Lower leg skin (tissue), 4 donors: ENCODE data around the gene EZR. TPM values are rescaled to one million over a fixed set of nuclear protein-coding genes. Genes with fewer than 3 reads are reported as not detected.

ENCODE experiments used
- DNase-seq, 2 donors: peaks; one replicate each; pipeline ENCODE4 v3.0.0-alpha.2; 2019; ENCODE audit warnings: low spot score in 2 of 2
- H3K4me3 ChIP-seq: fragments of 200-600 bp; sonication (generic); 2 replicates; pipeline ENCODE4 v1.5.1; 2017; ENCODE audit warnings: mild to moderate bottlenecking, low read depth; ENCODE audit not compliant: poor library complexity, severe bottlenecking
- CTCF ChIP-seq, 3 donors: fragments of 450-650 bp; IDR thresholded peaks; one replicate each; pipeline ENCODE4 v1.5.1; 2016; ENCODE audit warnings: antibody characterized with exemption in 3 of 3, mild to moderate bottlenecking in 3 of 3, moderate library complexity in 2 of 3
- POLR2A ChIP-seq, 2 donors: fragments of 450-650 bp; IDR thresholded peaks; one replicate each; pipeline ENCODE4 v1.6.1; 2016 to 2017; ENCODE audit warnings: antibody characterized with exemption in 2 of 2, mild to moderate bottlenecking in 1 of 2, moderate library complexity in 1 of 2
- WGBS, 2 donors: methylation state at CpG; one replicate each; pipeline ENCODE4 v1.1.5; 2018; 5-methylcytosine and 5-hydroxymethylcytosine counted together
- intact Hi-C: fragments of 100-400 bp; cut with DNase I; formaldehyde crosslinking; loops from one replicate; pipeline ENCODE4 v1.15.0; 2023; ENCODE audit warnings: low total_unique reads
- total RNA-seq, 4 donors: library from RNA; depleted of rRNA; stranded (reverse); fragments of >200 nt; gene quantifications; one replicate each; pipeline ENCODE4 v1.1.0, GENCODE V29; 2016

EZR gene
- total RNA-seq, 4 donors from 2014 or later, result 200 to 235 (median 212) TPM

GRCh38 chr6:158818581-158819212, 471 bp downstream of the EZR start:
- intact Hi-C loops, result no loop called here
- H3K4me3 ChIP-seq, result peak overlapping the region; percentile 67
- 0 to 2% methylated on average over 35 to 41 of the region's 63 CpGs for whole genome bisulfite sequencing, 2 donors
- TF ChIP-seq POLR2A (IDR thresholded peaks at IDR 0.05), result no peak
- TF ChIP-seq CTCF (IDR thresholded peaks at IDR 0.05), result no peak
- DNase-seq, result peak; percentile 64 to 93

- TF ChIP-seq POLR2A (IDR thresholded peaks at IDR 0.05), result peak in 1 of 2 donors; percentile 46
- no peak for TF ChIP-seq CTCF (IDR thresholded peaks at IDR 0.05)
- peak overlapping the region; percentile 67 for H3K4me3 ChIP-seq
- DNase-seq, result peak; percentile 65 to 95
- intact Hi-C loops, result no loop called here
- WGBS, 2 donors, result 1 to 3% methylated on average over 24 to 45 of the region's 61 CpGs
Measured at GRCh38 chr6:158817728-158818580, 1.2 kb downstream of the EZR start.

- H3K4me3 ChIP-seq, result peak overlapping the region; percentile 67
- 29 to 38% methylated on average over 20 of the region's 20 CpGs for WGBS, 2 donors
- DNase-seq, result peak in 1 of 2 donors; percentile 86
- TF ChIP-seq CTCF (IDR thresholded peaks at IDR 0.05) (no peak), POLR2A (IDR thresholded peaks at IDR 0.05) (no peak)
- intact Hi-C loops, result no loop called here
Measured at GRCh38 chr6:158816803-158817727, 2.1 kb downstream of the EZR start.

- no peak overlapping the region for H3K4me3 ChIP-seq
- TF ChIP-seq CTCF (IDR thresholded peaks at IDR 0.05), result no peak
- no peak for TF ChIP-seq POLR2A (IDR thresholded peaks at IDR 0.05)
- WGBS, 2 donors, result 54 to 56% methylated on average over 5 of the region's 5 CpGs
- intact Hi-C loops, result no loop called here
- peak in 1 of 2 donors; percentile 20 for DNase-seq
Measured at GRCh38 chr6:158816329-158816728, 2.8 kb downstream of the EZR start.

GRCh38 chr6:158815907-158816306, 3.3 kb downstream of the EZR start:
- WGBS, 2 donors, result 39 to 50% methylated on average over 2 of the region's 2 CpGs
- H3K4me3 ChIP-seq, result no peak overlapping the region
- intact Hi-C loops, result no loop called here
- DNase-seq, result no peak
- TF ChIP-seq POLR2A (IDR thresholded peaks at IDR 0.05) (no peak), CTCF (IDR thresholded peaks at IDR 0.05) (no peak)
